Measurements from ENCODE around the gene OLFM1. TPM values are rescaled to one million over a fixed set of nuclear protein-coding genes. Genes with fewer than 3 reads are reported as not detected.

OLFM1 gene
- polyA plus RNA-seq = 48.1 and 207 TPM in 2 replicates

GRCh38 chr9:135087489-135087792, at the start of gene OLFM1:
TSS of gene OLFM1 (plus strand) at chr9:135087668. CDS start at chr9:135087990, 322 bp downstream.

Other genes with a start within 250 kb of the OLFM1 start
- not detected in 2 replicates for gene FCN2, start 206.9 kb upstream of the OLFM1 start, polyA plus RNA-seq
- gene FCN1, start 169.8 kb upstream of the OLFM1 start, polyA plus RNA-seq = not detected in 2 replicates